GM21447 (cell line): ENCODE data around the gene PRKCG.

Experiments used
- ATAC-seq: cut with Tn5 transposase; IDR thresholded peaks from one replicate; pipeline ENCODE4 v1.9.1; 2021; ENCODE audit not compliant: unreplicated experiment

Gene PRKCG

DNA sequence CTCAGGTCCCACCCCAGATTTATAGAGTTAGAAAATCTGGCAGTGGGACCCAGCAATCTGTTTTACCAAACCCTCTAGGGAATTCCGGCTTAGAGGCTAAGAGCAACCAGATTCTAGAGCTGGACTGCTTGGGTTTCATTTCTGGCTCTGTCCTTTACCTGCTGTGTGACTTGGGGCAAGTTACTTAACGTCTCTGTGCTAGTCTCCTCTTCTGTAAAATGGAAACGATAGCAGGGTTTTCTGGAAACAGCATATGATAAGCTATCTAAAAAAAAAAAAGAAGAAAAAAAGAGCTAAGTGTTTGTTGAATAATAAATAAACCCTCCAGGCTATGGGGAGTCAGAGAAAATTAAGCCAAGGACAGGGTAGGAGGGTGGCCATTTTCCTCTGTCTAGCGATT, 15.5 kb downstream of the PRKCG start:
- no peak for ATAC-seq

- no peak for ATAC-seq
Observed at GRCh38 chr19:53898166-53898565, 16.2 kb downstream of the PRKCG start.

DNA sequence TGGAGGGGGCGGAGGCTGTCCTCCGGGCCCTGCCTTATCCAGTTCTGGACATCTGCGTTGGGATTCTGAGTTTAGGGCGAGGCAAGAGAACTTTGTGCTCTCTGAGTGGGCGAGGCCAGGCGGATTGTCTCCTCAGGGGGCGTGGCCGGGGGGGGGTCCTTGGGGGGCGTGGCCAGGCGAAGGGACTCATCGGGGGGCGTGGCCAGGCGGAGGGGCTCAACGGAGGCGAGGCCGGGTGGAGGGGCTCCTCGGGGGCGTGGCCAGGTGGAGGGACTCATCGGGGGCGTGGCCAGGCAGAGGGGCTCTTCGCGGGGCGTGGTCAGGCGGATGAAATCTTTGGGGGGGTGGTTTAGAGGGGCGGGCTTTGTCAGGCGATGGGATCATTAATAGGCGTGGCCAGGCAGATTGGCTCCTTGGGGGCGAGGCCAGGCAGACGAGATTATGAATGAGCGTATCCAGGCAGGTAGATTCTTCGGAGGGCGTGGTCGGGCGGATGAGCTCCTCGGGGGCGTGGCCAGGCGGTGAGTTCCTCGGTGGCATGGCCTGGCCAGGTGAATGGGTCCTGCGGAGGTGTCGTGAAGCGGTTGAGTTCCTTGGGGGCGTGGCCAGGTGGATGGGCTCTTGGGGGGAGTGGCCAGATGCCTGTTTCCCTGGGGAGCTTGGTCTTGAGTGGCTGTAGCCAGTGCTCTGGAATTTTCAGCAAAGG, 16.8 kb downstream of the PRKCG start:
- ATAC-seq: no peak

- no peak for ATAC-seq
Observed at GRCh38 chr19:53900191-53900860, 18.3 kb downstream of the PRKCG start.

GRCh38 chr19:53903055-53903680, 21.2 kb downstream of the PRKCG start:
- ATAC-seq: no peak

- ATAC-seq: no peak
Observed at GRCh38 chr19:53904909-53905308, 22.9 kb downstream of the PRKCG start.

- ATAC-seq: no peak
Observed at GRCh38 chr19:53905787-53906186, 23.8 kb downstream of the PRKCG start.

DNA sequence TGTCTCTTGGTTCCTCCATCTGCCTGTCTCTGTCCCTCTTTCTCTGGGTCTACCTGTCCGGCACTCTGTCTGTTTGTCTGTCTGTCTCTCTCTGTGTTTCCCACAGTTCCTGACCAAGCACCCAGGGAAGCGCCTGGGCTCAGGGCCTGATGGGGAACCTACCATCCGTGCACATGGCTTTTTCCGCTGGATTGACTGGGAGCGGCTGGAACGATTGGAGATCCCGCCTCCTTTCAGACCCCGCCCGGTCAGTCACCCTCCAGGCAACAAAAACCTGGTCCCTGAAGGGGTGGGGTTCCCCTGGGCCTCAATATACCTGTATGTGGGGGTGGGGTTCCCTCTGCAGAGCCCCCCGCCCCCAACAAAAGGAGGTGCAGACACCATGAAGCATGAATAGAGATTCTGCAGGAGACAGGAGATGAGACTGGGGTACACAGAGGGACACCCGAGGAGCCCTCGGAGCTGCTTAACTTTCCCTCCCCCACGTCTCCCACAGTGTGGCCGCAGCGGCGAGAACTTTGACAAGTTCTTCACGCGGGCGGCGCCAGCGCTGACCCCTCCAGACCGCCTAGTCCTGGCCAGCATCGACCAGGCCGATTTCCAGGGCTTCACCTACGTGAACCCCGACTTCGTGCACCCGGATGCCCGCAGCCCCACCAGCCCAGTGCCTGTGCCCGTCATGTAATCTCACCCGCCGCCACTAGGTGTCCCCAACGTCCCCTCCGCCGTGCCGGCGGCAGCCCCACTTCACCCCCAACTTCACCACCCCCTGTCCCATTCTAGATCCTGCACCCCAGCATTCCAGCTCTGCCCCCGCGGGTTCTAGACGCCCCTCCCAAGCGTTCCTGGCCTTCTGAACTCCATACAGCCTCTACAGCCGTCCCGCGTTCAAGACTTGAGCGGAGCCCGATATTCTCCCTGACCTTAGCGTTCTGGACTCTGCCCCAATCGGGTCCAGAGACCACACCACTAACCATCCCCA, 24.5 kb downstream of the PRKCG start:
- no peak for ATAC-seq

DNA sequence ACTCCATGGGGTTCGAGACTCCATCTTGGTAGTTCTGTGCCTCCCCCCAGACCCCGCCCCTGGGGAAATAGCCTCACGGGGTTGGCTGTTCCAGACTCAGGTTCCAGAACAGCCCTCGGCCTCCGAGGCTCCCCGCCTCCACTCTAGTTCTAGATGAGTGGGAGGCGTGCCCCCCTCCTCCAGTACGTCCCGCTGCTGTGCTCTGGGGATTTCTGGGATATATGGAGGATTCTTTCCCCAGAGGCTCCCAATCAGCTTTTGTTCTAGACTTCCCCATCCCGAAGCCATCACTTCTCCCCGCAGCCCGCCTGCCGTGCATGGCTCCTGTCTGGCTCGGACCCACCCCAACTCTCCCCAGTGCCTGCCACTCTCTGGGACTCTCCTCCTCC, 25.2 kb downstream of the PRKCG start:
- ATAC-seq: no peak

DNA sequence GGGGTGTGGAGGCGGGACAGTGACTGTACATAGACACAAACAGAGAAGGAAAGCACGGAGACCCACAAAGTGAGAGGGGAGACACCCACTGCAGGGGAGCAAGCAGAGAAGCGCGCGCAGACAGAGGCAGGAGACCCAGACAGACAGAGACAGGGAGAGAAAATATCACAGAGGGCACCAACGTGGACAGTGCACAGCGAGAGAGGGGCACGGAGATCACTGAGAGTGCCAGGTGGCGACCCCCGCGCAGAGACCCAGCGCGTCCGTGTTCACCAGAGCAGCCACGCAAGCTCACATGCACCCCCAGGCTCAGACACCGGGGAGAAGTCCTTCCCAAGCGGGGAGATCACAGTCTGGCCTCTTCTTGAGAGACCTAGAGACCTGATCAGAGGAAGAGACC, 25.7 kb downstream of the PRKCG start:
- no peak for ATAC-seq

DNA sequence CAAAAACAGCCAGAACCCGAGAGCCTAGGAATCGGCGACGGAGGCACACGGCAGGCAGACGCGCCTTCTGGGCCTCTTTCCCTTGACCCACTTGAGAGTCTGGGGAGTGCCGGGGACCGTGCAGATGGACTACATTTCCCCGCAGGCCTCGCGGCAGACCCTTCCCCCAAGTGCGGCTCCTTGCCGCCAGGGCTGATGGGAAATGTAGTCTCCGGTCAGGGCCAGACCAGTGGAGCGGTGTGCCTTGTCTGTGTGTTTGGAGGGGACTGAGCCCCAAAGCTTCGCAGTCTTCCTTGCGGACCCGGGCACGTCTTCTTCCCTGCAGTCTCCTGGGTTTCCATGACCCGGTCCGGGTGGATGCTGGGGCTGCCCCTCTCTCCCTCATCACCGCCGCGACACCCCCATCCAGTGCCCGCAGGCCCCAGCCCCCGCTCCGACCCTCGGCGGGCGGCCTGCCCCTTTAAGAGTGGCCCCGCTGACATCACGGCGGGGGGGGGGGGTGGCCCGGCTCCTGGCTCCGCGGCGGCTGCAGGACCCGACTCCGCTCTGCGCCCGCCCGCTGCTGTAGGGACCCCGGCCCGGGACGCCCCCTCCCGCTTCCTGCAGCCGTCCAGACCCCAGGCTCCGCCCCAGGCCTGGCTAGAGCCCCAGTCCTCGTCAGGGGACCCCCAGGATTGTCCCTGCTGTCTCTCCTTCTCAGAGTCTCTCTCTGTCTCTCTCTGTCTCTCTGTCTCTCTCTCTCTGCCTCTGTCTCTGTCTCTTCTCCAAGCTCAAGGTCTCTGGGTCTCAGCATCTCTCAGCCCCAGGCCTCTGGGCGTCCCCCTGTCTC, 26.3 kb downstream of the PRKCG start:
- ATAC-seq: no peak

DNA sequence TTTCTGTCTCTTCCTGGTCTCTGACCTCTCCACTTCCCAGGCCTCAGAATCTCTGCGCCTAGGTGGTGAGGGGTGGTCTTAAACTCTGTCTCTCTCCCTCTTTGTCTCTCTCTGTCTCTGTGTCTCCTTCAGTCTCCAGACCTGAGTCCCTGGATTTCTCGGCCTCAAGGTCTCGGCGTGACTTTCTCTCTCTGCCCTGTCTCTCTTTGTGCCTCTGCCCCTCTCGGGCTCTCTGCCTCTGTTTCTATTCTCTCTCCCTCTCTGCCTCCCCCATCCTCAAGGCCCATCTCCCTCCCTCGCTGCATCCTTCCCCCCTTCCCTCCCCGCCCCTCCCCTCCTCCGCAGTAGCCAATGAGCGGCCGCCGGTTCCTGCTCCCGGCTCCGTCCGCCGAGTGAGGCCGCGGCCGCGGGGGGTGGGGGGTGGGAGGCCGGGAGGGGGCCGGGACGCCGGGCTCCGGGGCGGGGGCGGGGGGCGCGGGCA, 27.0 kb downstream of the PRKCG start, which contains the start of gene CACNG7:
Gene CACNG7 (plus strand): TSS at position 344 of the 481 bp plus-strand sequence. CDS start 3,554 bp downstream, outside the sequence.
- no peak for ATAC-seq

DNA sequence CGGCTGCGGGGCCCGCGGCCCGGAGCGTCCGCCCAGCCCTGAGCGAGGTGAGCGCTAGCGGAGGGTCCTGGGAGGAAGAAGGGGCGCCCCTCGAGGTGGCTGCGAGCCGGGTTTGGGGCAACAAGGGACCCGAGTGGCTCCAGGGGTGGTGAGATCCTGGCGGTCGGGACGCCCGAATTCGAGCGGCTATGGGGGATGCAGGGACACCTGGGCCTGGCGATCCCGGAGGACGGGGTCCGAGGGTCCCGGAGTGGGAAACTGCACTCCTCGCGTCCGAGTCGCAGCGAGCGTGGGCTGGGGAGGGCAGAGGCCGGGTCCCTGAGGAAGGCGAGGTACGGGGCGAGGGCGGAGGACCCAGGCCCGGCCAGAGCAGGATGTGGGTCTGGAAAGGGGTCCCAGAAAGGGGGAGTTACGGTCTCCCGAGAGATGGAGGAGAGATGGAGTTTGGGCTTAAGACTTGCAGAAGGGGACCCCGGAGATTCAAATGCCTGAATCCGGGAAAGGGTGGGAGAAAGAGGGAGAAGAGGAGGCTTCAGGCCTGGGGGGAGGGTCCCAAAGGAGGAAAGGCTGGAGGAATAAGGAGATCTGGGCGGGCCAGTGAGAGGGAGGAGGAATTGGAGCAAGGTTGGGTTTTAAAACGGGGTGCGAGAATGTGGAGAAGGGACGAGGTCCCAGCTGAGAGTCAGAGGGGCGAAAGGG, 27.6 kb downstream of the PRKCG start:
- ATAC-seq: no peak

GRCh38 chr19:53910170-53910518, 28.1 kb downstream of the PRKCG start:
- no peak for ATAC-seq

DNA sequence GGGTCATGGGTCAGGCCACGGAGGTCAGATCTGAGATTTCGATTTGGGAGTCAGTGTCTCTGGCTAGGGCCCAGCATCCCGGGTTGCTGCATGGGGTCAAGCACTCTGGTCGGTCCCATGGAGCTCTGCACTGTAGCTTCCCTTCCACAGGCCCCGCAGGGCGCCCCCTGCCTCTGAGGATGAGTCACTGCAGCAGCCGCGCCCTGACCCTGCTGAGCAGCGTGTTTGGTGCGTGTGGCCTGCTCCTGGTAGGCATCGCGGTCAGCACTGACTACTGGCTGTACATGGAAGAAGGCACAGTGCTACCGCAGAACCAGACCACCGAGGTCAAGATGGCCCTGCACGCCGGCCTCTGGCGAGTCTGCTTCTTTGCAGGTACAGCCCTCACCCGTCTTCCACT, 30.7 kb downstream of the PRKCG start:
- ATAC-seq: no peak

DNA sequence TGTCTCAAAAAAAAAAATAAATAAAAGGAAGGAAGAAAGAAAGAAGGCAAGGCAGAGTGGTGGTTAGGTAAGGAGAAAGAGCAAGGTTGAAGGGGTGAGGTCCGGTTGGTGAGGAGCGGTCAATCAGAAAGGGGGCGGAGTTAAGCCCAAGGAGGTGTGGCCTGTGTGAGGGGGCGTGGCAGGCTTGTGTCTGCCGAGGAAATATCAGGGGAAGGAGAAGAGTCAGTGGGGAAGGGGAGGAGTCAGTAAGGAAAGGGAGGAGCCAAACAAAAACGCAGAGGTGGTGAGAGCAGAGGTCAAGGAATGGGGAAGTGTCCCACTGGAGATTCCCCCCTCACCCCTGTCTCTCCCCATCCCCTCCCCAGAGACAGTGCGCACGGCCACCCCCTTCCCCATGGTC, 33.0 kb downstream of the PRKCG start:
- no peak for ATAC-seq

DNA sequence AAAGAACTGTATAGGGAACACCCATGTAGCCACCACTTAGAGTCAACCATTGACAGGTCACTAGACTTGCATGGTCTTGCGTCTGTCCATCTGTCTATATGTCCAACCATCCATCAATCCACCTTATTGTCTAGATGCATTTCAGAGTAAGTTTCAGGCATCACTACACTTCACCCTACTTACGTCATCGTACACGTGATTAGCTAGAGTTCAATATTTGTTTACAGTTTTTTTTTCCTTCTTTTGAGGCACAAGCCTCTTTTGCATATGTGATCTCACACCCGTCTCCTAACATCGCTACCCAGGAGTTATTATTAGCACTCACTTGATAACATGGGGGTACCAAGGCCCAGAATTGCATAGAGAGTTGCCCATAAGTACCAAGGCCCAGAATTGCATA, 34.0 kb downstream of the PRKCG start:
- no peak for ATAC-seq

GRCh38 chr19:53917356-53917755, 35.4 kb downstream of the PRKCG start:
- no peak for ATAC-seq

- no peak for ATAC-seq
Observed at GRCh38 chr19:53927739-53928138, 45.7 kb downstream of the PRKCG start.

DNA sequence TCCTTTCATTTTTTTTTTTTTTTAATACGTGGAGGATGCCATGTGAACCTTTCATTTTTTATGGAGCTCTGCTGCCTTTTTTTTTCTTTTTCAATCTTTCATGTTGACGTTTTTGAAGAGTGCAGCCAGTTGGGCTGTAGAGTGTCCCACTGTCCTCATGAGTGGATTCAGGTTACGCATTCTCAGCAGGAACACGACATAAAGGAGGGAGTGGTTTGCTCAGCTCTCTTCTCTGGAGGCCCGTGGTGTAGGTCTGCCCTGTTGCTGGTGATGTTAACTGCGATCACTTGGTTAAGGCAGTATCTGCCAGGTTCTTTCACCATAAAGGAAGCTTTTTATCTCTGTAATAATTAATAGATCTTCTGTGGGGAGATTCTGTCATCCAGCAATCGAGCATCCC, 54.0 kb downstream of the PRKCG start:
- ATAC-seq: no peak
